WTC11 (cell line): ENCODE results near the gene VSX1. TPM values are rescaled to one million over a fixed set of nuclear protein-coding genes. Genes with fewer than 3 reads are reported as not detected.

Source experiments
- ATAC-seq: fragments of 200-7000 bp; cut with Tn5 transposase; 2 replicates; pipeline ENCODE4 v1.10.0; 2021; ENCODE audit warnings: mild to moderate bottlenecking, moderate library complexity
- CTCF ChIA-PET: fragments of 300-600 bp; sonication (Branson Sonifier 250); formaldehyde crosslinking; loops from one replicate; lab custom pipeline; 2021; ENCODE audit warnings: antibody characterized with exemption; lab: Charles Lee
- POLR2A ChIA-PET: fragments of 350-600 bp; sonication (Branson Sonifier 250); formaldehyde crosslinking; loops from one replicate; lab custom pipeline; 2021; ENCODE audit warnings: antibody characterized with exemption; lab: Charles Lee
- DNase-seq: peaks from one replicate; pipeline ENCODE4 v3.0.0; 2021; ENCODE audit warnings: low spot score
- H3K27ac Mint-ChIP-seq: 2 replicates; pipeline ENCODE4 v1.8.0; 2021; ENCODE audit warnings: mixed read lengths
- H3K27me3 Mint-ChIP-seq: 2 replicates; pipeline ENCODE4 v1.8.0; 2021; ENCODE audit warnings: low read depth, mild to moderate bottlenecking, moderate library complexity, mixed read lengths
- H3K36me3 Mint-ChIP-seq: 2 replicates; pipeline ENCODE4 v1.8.0; 2021; ENCODE audit warnings: mixed read lengths
- H3K4me1 Mint-ChIP-seq: 2 replicates; pipeline ENCODE4 v1.8.0; 2022; ENCODE audit warnings: mixed read lengths
- H3K4me3 Mint-ChIP-seq: 2 replicates; pipeline ENCODE4 v1.8.0; 2021; ENCODE audit warnings: mild to moderate bottlenecking, moderate library complexity, mixed read lengths
- H3K9me3 Mint-ChIP-seq: 2 replicates; pipeline ENCODE4 v1.8.0; 2021; ENCODE audit warnings: mixed read lengths
- CBFB ChIP-seq: sonication (generic); formaldehyde crosslinking; IDR thresholded peaks from 2 replicates; pipeline ENCODE4 v1.8.1; 2022; ENCODE audit warnings: mild to moderate bottlenecking, low read depth, missing genetic modification reagents
- CREM ChIP-seq: sonication (generic); formaldehyde crosslinking; IDR thresholded peaks from 2 replicates; pipeline ENCODE4 v1.8.1; 2022; ENCODE audit warnings: mild to moderate bottlenecking, missing genetic modification reagents, moderate library complexity
- ETV6 ChIP-seq: sonication (generic); formaldehyde crosslinking; IDR thresholded peaks from 2 replicates; pipeline ENCODE4 v1.8.1; 2022; ENCODE audit warnings: mild to moderate bottlenecking, missing genetic modification reagents
- FOXP1 ChIP-seq: sonication (generic); formaldehyde crosslinking; IDR thresholded peaks from 2 replicates; pipeline ENCODE4 v1.8.0; 2022; ENCODE audit warnings: missing genetic modification reagents, mild to moderate bottlenecking, moderate library complexity, borderline replicate concordance
- GRHL2 ChIP-seq: fragments of 250-450 bp; sonication (Bioruptor Pico); IDR thresholded peaks from 2 replicates; pipeline ENCODE4 v1.8.0; 2022; ENCODE audit warnings: mild to moderate bottlenecking, moderate library complexity; ENCODE audit not compliant: insufficient replicate concordance, severe bottlenecking
- GTF2I ChIP-seq: fragments of 250-450 bp; sonication (Bioruptor Pico); conservative IDR thresholded peaks from 2 replicates; pipeline ENCODE4 v1.4.0; 2021; ENCODE audit warnings: mild to moderate bottlenecking
- KAT7 ChIP-seq: sonication (generic); formaldehyde crosslinking; IDR thresholded peaks from 2 replicates; pipeline ENCODE4 v1.8.1; 2023; ENCODE audit warnings: missing genetic modification reagents, mild to moderate bottlenecking, borderline replicate concordance
- MLX ChIP-seq: sonication (generic); formaldehyde crosslinking; IDR thresholded peaks from 2 replicates; pipeline ENCODE4 v1.8.1; 2023; ENCODE audit warnings: mild to moderate bottlenecking, missing genetic modification reagents, moderate library complexity
- MXD4 ChIP-seq: fragments of 250-450 bp; sonication (Bioruptor Pico); IDR thresholded peaks from 2 replicates; pipeline ENCODE4 v1.8.0; 2021; ENCODE audit warnings: mild to moderate bottlenecking, moderate library complexity, borderline replicate concordance
- NR3C1 ChIP-seq: sonication (generic); formaldehyde crosslinking; conservative IDR thresholded peaks from 2 replicates; pipeline ENCODE4 v1.8.1; 2023; ENCODE audit warnings: low read depth, mild to moderate bottlenecking, missing genetic modification reagents
- RELA ChIP-seq: sonication (generic); formaldehyde crosslinking; IDR thresholded peaks from 2 replicates; pipeline ENCODE4 v1.8.1; 2022; ENCODE audit warnings: missing genetic modification reagents, mild to moderate bottlenecking, borderline replicate concordance
- RORB ChIP-seq: fragments of 250-450 bp; sonication (Bioruptor Pico); IDR thresholded peaks from 2 replicates; pipeline ENCODE4 v1.9.0; 2021; ENCODE audit warnings: mild to moderate bottlenecking
- SMAD4 ChIP-seq: sonication (generic); formaldehyde crosslinking; IDR thresholded peaks from 2 replicates; pipeline ENCODE4 v1.8.0; 2022; ENCODE audit warnings: mild to moderate bottlenecking, missing genetic modification reagents
- TEAD1 ChIP-seq: sonication (generic); formaldehyde crosslinking; IDR thresholded peaks from 2 replicates; pipeline ENCODE4 v1.8.0; 2022; ENCODE audit warnings: mild to moderate bottlenecking, missing genetic modification reagents
- TP53 ChIP-seq: sonication (generic); formaldehyde crosslinking; IDR thresholded peaks from 2 replicates; pipeline ENCODE4 v1.8.1; 2023; ENCODE audit warnings: mild to moderate bottlenecking, missing genetic modification reagents
- ZBTB43 ChIP-seq: sonication (generic); formaldehyde crosslinking; IDR thresholded peaks from 2 replicates; pipeline ENCODE4 v1.8.1; 2023; ENCODE audit warnings: mild to moderate bottlenecking, missing genetic modification reagents
- ZNF138 ChIP-seq: sonication (generic); formaldehyde crosslinking; conservative IDR thresholded peaks from 2 replicates; pipeline ENCODE4 v1.8.1; 2022; ENCODE audit warnings: mild to moderate bottlenecking, moderate library complexity, missing genetic modification reagents
- ZNF219 ChIP-seq: sonication (generic); formaldehyde crosslinking; IDR thresholded peaks from 2 replicates; pipeline ENCODE4 v1.8.0; 2023; ENCODE audit warnings: missing genetic modification reagents, mild to moderate bottlenecking, borderline replicate concordance
- ZNF396 ChIP-seq: fragments of 250-450 bp; sonication (Bioruptor Pico); IDR thresholded peaks from 2 replicates; pipeline ENCODE4 v1.8.0; 2021; ENCODE audit warnings: mild to moderate bottlenecking, moderate library complexity, borderline replicate concordance
- total RNA-seq: library from RNA; stranded (reverse); gene quantifications from 3 replicates; pipeline ENCODE4 v1.2.3, GENCODE V29; 2021
- TF ChIP-seq, protein P1 (sequence below): sonication (generic); formaldehyde crosslinking; IDR thresholded peaks from 2 replicates; pipeline ENCODE4 v1.8.0; 2022; ENCODE audit warnings: missing genetic modification reagents
- TF ChIP-seq, protein P2 (sequence below): sonication (generic); formaldehyde crosslinking; IDR thresholded peaks from 2 replicates; pipeline ENCODE4 v1.8.1; 2023; ENCODE audit warnings: mild to moderate bottlenecking, missing genetic modification reagents, borderline replicate concordance
- TF ChIP-seq, protein P3 (sequence below): sonication (generic); formaldehyde crosslinking; IDR thresholded peaks from 2 replicates; pipeline ENCODE4 v1.8.1; 2022; ENCODE audit warnings: mild to moderate bottlenecking, moderate library complexity, missing genetic modification reagents
- TF ChIP-seq, protein P4 (sequence below): sonication (generic); formaldehyde crosslinking; IDR thresholded peaks from 2 replicates; pipeline ENCODE4 v1.8.0; 2022; ENCODE audit warnings: mild to moderate bottlenecking, missing genetic modification reagents

VSX1 gene
- total RNA-seq, 1 experiment from 2014 or later, result not detected

GRCh38 chr20:25056690-25057233, 25.2 kb downstream of the VSX1 start:
- H3K27me3 Mint-ChIP-seq, result peaks cover 71% of the 10 kb centered on the region
- no peaks in the 10 kb centered on the region for H3K36me3 Mint-ChIP-seq
- ChIA-PET POLR2A (no interaction called here), CTCF (interaction anchor here (0.7 to 1.3 kb wide), 2 partner anchors 9 to 63 kb away, joined by 3 to 5 read pairs; no protein-coding TSS in a partner anchor)
- H3K4me3 Mint-ChIP-seq, result peak overlapping the region; percentile 61
- ATAC-seq (peak; percentile 17), DNase-seq (no peak)
- H3K4me1 Mint-ChIP-seq, result peaks cover 12% of the 10 kb centered on the region; the same call in 1 of the 2 replicates
- H3K27ac Mint-ChIP-seq, result no peak overlapping the region
- no peak for TF ChIP-seq ZNF138 (CRISPR knock-in tag)
- no peak for TF ChIP-seq TEAD1 (CRISPR knock-in tag)
- no peak for TF ChIP-seq GTF2I
- TF ChIP-seq, protein P1, sequence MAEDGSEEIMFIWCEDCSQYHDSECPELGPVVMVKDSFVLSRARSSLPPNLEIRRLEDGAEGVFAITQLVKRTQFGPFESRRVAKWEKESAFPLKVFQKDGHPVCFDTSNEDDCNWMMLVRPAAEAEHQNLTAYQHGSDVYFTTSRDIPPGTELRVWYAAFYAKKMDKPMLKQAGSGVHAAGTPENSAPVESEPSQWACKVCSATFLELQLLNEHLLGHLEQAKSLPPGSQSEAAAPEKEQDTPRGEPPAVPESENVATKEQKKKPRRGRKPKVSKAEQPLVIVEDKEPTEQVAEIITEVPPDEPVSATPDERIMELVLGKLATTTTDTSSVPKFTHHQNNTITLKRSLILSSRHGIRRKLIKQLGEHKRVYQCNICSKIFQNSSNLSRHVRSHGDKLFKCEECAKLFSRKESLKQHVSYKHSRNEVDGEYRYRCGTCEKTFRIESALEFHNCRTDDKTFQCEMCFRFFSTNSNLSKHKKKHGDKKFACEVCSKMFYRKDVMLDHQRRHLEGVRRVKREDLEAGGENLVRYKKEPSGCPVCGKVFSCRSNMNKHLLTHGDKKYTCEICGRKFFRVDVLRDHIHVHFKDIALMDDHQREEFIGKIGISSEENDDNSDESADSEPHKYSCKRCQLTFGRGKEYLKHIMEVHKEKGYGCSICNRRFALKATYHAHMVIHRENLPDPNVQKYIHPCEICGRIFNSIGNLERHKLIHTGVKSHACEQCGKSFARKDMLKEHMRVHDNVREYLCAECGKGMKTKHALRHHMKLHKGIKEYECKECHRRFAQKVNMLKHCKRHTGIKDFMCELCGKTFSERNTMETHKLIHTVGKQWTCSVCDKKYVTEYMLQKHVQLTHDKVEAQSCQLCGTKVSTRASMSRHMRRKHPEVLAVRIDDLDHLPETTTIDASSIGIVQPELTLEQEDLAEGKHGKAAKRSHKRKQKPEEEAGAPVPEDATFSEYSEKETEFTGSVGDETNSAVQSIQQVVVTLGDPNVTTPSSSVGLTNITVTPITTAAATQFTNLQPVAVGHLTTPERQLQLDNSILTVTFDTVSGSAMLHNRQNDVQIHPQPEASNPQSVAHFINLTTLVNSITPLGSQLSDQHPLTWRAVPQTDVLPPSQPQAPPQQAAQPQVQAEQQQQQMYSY (CRISPR knock-in tag), result no peak
- TF ChIP-seq ZNF396, result no peak
- no peak for TF ChIP-seq GRHL2
- no peak for TF ChIP-seq TP53 (CRISPR knock-in tag)
- no peak for TF ChIP-seq ZBTB43
- TF ChIP-seq KAT7 (CRISPR knock-in tag), result no peak
- H3K9me3 Mint-ChIP-seq, result no peaks in the 10 kb centered on the region

- H3K36me3 Mint-ChIP-seq, result no peaks in the 10 kb centered on the region
- H3K4me1 Mint-ChIP-seq, result peaks cover 12% of the 10 kb centered on the region; the same call in 1 of the 2 replicates
- DNase-seq (no peak), ATAC-seq (no peak)
- CTCF ChIA-PET, result interaction anchor here (0.7 to 1.3 kb wide), 2 partner anchors 10 kb away, joined by 3 to 5 read pairs; no protein-coding TSS in a partner anchor
- POLR2A ChIA-PET, result no interaction called here
- no peak overlapping the region for H3K27ac Mint-ChIP-seq
- 0 out of 2 replicates have a peak overlapping the region, but pooled peaks have one; percentile 61 for H3K4me3 Mint-ChIP-seq
- H3K9me3 Mint-ChIP-seq, result no peaks in the 10 kb centered on the region
- peaks cover 62% of the 10 kb centered on the region for H3K27me3 Mint-ChIP-seq
- TF ChIP-seq RELA (CRISPR knock-in tag) (no peak), ZNF219 (CRISPR knock-in tag) (no peak), RORB (CRISPR knock-in tag) (no peak), CREM (no peak), NR3C1 (CRISPR knock-in tag) (no peak), ETV6 (CRISPR knock-in tag) (no peak), MXD4 (CRISPR knock-in tag) (no peak), MLX (no peak), SMAD4 (CRISPR knock-in tag) (no peak), GRHL2 (no peak), FOXP1 (CRISPR knock-in tag) (no peak), CBFB (CRISPR knock-in tag) (no peak)
- TF ChIP-seq, protein P2, sequence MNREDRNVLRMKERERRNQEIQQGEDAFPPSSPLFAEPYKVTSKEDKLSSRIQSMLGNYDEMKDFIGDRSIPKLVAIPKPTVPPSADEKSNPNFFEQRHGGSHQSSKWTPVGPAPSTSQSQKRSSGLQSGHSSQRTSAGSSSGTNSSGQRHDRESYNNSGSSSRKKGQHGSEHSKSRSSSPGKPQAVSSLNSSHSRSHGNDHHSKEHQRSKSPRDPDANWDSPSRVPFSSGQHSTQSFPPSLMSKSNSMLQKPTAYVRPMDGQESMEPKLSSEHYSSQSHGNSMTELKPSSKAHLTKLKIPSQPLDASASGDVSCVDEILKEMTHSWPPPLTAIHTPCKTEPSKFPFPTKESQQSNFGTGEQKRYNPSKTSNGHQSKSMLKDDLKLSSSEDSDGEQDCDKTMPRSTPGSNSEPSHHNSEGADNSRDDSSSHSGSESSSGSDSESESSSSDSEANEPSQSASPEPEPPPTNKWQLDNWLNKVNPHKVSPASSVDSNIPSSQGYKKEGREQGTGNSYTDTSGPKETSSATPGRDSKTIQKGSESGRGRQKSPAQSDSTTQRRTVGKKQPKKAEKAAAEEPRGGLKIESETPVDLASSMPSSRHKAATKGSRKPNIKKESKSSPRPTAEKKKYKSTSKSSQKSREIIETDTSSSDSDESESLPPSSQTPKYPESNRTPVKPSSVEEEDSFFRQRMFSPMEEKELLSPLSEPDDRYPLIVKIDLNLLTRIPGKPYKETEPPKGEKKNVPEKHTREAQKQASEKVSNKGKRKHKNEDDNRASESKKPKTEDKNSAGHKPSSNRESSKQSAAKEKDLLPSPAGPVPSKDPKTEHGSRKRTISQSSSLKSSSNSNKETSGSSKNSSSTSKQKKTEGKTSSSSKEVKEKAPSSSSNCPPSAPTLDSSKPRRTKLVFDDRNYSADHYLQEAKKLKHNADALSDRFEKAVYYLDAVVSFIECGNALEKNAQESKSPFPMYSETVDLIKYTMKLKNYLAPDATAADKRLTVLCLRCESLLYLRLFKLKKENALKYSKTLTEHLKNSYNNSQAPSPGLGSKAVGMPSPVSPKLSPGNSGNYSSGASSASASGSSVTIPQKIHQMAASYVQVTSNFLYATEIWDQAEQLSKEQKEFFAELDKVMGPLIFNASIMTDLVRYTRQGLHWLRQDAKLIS (CRISPR knock-in tag), result no peak
- TF ChIP-seq, protein P3, sequence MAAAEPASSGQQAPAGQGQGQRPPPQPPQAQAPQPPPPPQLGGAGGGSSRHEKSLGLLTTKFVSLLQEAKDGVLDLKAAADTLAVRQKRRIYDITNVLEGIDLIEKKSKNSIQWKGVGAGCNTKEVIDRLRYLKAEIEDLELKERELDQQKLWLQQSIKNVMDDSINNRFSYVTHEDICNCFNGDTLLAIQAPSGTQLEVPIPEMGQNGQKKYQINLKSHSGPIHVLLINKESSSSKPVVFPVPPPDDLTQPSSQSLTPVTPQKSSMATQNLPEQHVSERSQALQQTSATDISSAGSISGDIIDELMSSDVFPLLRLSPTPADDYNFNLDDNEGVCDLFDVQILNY (CRISPR knock-in tag), result no peak
- TF ChIP-seq, protein P4, sequence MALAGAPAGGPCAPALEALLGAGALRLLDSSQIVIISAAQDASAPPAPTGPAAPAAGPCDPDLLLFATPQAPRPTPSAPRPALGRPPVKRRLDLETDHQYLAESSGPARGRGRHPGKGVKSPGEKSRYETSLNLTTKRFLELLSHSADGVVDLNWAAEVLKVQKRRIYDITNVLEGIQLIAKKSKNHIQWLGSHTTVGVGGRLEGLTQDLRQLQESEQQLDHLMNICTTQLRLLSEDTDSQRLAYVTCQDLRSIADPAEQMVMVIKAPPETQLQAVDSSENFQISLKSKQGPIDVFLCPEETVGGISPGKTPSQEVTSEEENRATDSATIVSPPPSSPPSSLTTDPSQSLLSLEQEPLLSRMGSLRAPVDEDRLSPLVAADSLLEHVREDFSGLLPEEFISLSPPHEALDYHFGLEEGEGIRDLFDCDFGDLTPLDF, result no peak
These were observed 26.0 kb downstream of the VSX1 start for GRCh38 chr20:25055711-25056495.
